GM12874 (cell line): Measurements from ENCODE around the gene ME1.

Experiments used
- TF ChIP-seq, protein P1 (sequence below): IDR thresholded peaks from 2 replicates; pipeline ENCODE4 v1.5.1; 2011; ENCODE audit warnings: low read depth, mild to moderate bottlenecking, control low read depth, low read length, moderate library complexity; ENCODE audit not compliant: insufficient read depth

ME1 gene

DNA sequence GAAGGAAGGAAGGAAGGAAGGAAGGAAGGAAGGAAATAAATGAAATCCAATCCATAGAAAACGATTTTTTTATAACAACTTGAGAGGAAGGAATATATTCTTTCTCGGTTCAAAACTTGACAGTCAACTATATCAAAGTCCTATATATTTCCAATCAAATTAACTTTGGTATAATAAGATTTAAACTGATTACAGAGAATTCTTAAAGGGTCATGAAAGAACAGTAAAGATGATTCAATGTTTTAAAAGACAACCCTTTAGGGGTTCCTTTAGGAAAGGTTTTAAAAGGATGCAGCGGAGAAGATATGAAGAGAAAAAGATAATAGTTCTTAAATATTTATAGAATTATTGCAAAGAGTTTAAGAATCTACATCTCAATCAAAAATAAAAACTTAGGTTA lies 61.2 kb downstream of the ME1 start:
- TF ChIP-seq, protein P1, sequence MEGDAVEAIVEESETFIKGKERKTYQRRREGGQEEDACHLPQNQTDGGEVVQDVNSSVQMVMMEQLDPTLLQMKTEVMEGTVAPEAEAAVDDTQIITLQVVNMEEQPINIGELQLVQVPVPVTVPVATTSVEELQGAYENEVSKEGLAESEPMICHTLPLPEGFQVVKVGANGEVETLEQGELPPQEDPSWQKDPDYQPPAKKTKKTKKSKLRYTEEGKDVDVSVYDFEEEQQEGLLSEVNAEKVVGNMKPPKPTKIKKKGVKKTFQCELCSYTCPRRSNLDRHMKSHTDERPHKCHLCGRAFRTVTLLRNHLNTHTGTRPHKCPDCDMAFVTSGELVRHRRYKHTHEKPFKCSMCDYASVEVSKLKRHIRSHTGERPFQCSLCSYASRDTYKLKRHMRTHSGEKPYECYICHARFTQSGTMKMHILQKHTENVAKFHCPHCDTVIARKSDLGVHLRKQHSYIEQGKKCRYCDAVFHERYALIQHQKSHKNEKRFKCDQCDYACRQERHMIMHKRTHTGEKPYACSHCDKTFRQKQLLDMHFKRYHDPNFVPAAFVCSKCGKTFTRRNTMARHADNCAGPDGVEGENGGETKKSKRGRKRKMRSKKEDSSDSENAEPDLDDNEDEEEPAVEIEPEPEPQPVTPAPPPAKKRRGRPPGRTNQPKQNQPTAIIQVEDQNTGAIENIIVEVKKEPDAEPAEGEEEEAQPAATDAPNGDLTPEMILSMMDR = no peak

DNA sequence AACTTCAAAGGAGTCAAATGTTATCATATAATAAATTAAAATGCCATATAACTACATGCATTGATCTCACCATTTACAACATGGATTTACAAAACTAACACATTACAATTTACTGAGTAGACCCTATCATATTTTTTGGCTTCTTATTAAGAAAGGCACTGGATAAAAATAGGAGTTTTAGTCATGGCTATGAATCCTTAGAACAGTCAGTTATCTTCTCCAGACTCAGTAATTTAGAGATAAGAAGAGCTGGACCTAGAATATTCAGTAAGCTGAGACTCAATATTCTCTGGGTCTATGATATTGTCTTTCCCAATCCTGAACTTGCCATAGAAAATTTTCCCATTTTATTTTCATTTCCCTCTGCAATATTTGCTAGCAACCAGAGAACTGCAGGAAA lies 62.3 kb downstream of the ME1 start:
- TF ChIP-seq, protein P1 = no peak

DNA sequence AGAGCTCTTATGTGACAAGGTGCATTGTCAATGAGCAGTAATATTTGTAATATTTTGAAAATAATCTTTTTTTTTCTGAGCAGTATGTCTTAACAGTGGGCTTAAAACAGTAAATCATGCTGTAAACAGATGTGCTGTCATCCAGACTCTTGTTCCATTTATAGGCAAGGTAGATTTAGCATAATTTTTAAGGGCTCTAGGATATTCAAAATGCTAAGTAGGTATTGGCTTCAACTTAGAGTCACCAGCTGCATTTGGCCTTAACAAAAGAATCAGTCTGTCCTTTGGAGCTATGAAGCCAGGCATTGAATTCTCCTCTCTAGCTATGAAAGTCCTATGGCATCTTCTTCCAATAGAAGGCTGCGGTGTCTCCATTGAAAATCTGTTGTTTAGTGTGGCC lies 63.7 kb downstream of the ME1 start:
- TF ChIP-seq, protein P1 = no peak

DNA sequence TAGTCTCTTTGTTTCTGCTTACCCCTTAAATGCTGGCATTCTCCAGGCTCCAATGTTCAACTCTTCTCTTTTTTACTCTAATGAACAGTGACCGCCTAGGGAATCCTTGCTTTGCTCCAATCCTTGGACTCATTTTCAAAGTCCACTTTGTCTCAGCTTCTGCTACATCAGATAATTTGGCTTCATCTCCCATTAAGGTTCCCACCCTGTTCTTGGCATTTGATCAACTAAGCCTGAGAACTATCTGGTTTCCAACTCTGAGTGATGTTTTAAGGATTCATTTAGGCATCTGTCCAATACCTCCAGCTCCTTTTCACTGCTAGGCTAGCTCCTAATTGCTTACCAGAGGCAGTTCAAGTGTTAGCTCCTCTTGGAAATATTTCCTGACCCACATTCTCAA lies 64.9 kb downstream of the ME1 start:
- TF ChIP-seq, protein P1 = no peak

DNA sequence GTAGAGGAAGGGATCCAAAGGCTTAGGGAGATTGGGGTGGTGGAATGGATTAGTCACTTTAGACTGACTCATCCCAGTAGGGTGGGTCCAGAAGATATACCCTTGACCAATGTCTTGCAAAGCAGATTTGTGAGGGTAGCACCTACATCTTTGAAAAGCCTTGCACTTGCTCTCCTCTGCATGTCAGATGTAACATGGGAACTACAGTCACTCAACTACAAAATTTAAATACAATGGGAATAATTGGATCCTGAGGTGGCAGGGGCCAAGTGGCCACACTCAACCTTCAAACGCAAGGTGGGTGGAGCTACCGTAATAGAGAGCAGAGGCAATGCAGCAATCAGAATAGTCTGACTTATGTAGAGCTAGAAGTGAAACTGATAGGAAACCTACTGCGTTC lies 71.2 kb downstream of the ME1 start:
- TF ChIP-seq, protein P1 = no peak

DNA sequence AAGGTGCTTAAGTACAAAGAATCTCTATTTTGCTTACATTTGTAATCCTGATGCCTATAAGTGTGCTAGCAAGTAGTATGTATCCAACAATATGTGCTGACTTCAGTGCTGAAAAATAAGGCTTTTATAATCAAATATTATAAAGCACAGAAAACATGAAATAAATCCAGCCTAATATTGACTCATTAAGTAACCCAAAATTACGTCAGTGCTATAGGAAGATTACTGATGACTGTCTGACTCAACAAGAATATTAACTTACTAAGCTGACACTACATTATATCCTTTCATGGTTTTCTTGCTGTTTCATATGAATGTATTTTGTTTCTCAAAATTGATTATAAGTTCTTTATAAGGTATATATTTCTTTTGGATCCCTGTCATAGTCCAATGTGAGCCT lies 76.1 kb downstream of the ME1 start:
- TF ChIP-seq, protein P1 = no peak

DNA sequence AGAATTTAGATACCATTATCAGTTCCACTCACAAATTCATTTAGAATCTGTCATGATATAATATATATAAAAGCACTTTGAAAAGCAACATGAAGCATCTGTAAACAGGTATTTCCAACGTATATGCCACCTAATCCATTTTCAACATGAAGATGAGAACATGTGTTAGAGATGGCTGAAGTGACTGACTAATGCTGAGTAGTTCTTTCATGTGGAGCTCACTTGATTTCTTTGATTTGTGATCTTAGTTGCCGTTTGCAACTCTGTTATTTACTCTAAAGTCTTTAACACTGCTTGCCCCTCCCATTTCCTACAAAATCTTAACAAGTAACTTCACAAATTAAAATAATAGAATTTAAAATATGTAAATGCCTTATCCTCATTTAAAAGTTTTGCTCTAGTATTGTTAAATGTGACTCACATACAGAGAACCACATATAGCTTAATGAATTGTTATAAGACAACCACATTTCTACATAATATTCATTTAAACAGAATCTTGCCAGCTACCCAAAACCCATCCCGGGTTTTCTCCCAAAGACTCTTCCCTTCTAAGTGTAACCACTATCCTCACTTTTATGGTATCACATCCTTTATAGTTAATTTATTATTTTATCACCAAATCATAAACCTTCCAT lies 78.3 kb downstream of the ME1 start:
- TF ChIP-seq, protein P1 = no peak
